Muscle layer of duodenum (tissue), 2 donors: ENCODE results near the gene MAP2K5.

Source experiments
- H3K27ac ChIP-seq: one replicate; pipeline ENCODE4 v1.7.0; 2013; ENCODE audit warnings: mild to moderate bottlenecking, low read length
- H3K27me3 ChIP-seq: one replicate; pipeline ENCODE4 v1.7.0; 2013; ENCODE audit warnings: low read depth, mild to moderate bottlenecking, control low read depth, low read length
- H3K36me3 ChIP-seq, 2 donors: one replicate each; pipeline ENCODE4 v1.7.0; 2013; ENCODE audit warnings: low read length in 2 of 2, control low read depth in 1 of 2, mild to moderate bottlenecking in 1 of 2; ENCODE audit not compliant: insufficient read depth in 2 of 2, control insufficient read depth in 1 of 2
- H3K4me1 ChIP-seq, 2 donors: one replicate each; pipeline ENCODE4 v1.7.0; 2013; ENCODE audit warnings: low read length in 2 of 2, mild to moderate bottlenecking in 2 of 2, control low read depth in 1 of 2, moderate library complexity in 1 of 2; ENCODE audit not compliant: insufficient read depth in 2 of 2, control insufficient read depth in 1 of 2
- H3K4me3 ChIP-seq, 2 donors: one replicate each; pipeline ENCODE4 v1.7.0; 2013; ENCODE audit warnings: low read length in 2 of 2, low read depth in 1 of 2, mild to moderate bottlenecking in 1 of 2
- H3K9me3 ChIP-seq, 2 donors: one replicate each; pipeline ENCODE4 v1.7.0; 2013; ENCODE audit warnings: low read length in 2 of 2, control low read depth in 1 of 2, mild to moderate bottlenecking in 1 of 2; ENCODE audit not compliant: control insufficient read depth in 1 of 2
- donor health status: healthy.

The MAP2K5 gene

GRCh38 chr15:67584157-67584556 is 41.7 kb downstream of the MAP2K5 start:
- no peaks in the 10 kb centered on the region for H3K27me3 ChIP-seq
- no peaks in the 10 kb centered on the region for H3K9me3 ChIP-seq
- peaks cover 15 to 20% of the 10 kb centered on the region in 2 donors for H3K36me3 ChIP-seq
- no peak overlapping the region for H3K4me3 ChIP-seq
- H3K4me1 ChIP-seq: no peaks in the 10 kb centered on the region
- no peak overlapping the region for H3K27ac ChIP-seq

GRCh38 chr15:67585681-67586080 is 43.2 kb downstream of the MAP2K5 start:
- Histone ChIP-seq H3K4me1 (no peaks in the 10 kb centered on the region), H3K36me3 (peaks cover 15 to 22% of the 10 kb centered on the region in 2 donors), H3K27ac (no peak overlapping the region)

GRCh38 chr15:67587331-67587730 is 44.8 kb downstream of the MAP2K5 start:
- peaks cover 15 to 22% of the 10 kb centered on the region in 2 donors for H3K36me3 ChIP-seq
- no peak overlapping the region for H3K27ac ChIP-seq
- H3K9me3 ChIP-seq: no peaks in the 10 kb centered on the region
- H3K4me3 ChIP-seq: no peak overlapping the region
- H3K4me1 ChIP-seq: no peaks in the 10 kb centered on the region
- no peaks in the 10 kb centered on the region for H3K27me3 ChIP-seq

More at GRCh38 chr15:67585681-67586080, 43.2 kb downstream of the MAP2K5 start:
- Histone ChIP-seq H3K9me3 (no peaks in the 10 kb centered on the region), H3K27me3 (no peaks in the 10 kb centered on the region), H3K4me3 (no peak overlapping the region)

- H3K36me3 ChIP-seq: peaks cover 15 to 22% of the 10 kb centered on the region in 2 donors
- H3K27ac ChIP-seq: no peak overlapping the region
- H3K4me3 ChIP-seq: no peak overlapping the region
- H3K4me1 ChIP-seq: no peaks in the 10 kb centered on the region
- H3K9me3 ChIP-seq: no peaks in the 10 kb centered on the region
- H3K27me3 ChIP-seq: no peaks in the 10 kb centered on the region
These were observed 45.3 kb downstream of the MAP2K5 start for GRCh38 chr15:67587754-67588153.

- Histone ChIP-seq H3K27me3 (no peaks in the 10 kb centered on the region), H3K4me3 (no peak overlapping the region), H3K4me1 (no peaks in the 10 kb centered on the region), H3K9me3 (no peaks in the 10 kb centered on the region), H3K27ac (no peak overlapping the region), H3K36me3 (peaks cover 26 to 36% of the 10 kb centered on the region in 2 donors)
These were observed 47.7 kb downstream of the MAP2K5 start for GRCh38 chr15:67590191-67590590.

- Histone ChIP-seq H3K4me3 (no peak overlapping the region), H3K4me1 (no peaks in the 10 kb centered on the region), H3K27ac (no peak overlapping the region), H3K36me3 (peaks cover 21 to 30% of the 10 kb centered on the region in 2 donors), H3K27me3 (no peaks in the 10 kb centered on the region), H3K9me3 (no peaks in the 10 kb centered on the region)
These were observed 49.7 kb downstream of the MAP2K5 start for GRCh38 chr15:67592245-67592644.

GRCh38 chr15:67593562-67593961 is 51.1 kb downstream of the MAP2K5 start:
- no peaks in the 10 kb centered on the region for H3K4me1 ChIP-seq
- H3K4me3 ChIP-seq: no peak overlapping the region
- H3K27ac ChIP-seq: no peak overlapping the region
- no peaks in the 10 kb centered on the region for H3K9me3 ChIP-seq
- no peaks in the 10 kb centered on the region for H3K27me3 ChIP-seq
- peaks cover 11 to 23% of the 10 kb centered on the region in 2 donors for H3K36me3 ChIP-seq

GRCh38 chr15:67594770-67595169 is 52.3 kb downstream of the MAP2K5 start:
- no peaks in the 10 kb centered on the region for H3K27me3 ChIP-seq
- H3K4me3 ChIP-seq: no peak overlapping the region
- H3K4me1 ChIP-seq: no peaks in the 10 kb centered on the region
- peaks cover 11 to 19% of the 10 kb centered on the region in 2 donors for H3K36me3 ChIP-seq
- no peak overlapping the region for H3K27ac ChIP-seq
- no peaks in the 10 kb centered on the region for H3K9me3 ChIP-seq

GRCh38 chr15:67595572-67595971 is 53.1 kb downstream of the MAP2K5 start:
- H3K4me3 ChIP-seq: no peak overlapping the region
- H3K4me1 ChIP-seq: no peaks in the 10 kb centered on the region
- H3K9me3 ChIP-seq: no peaks in the 10 kb centered on the region
- peaks cover 13 to 19% of the 10 kb centered on the region in 2 donors for H3K36me3 ChIP-seq
- no peaks in the 10 kb centered on the region for H3K27me3 ChIP-seq
- H3K27ac ChIP-seq: no peak overlapping the region

- Histone ChIP-seq H3K4me3 (no peak overlapping the region), H3K27ac (no peak overlapping the region), H3K36me3 (peaks cover 4 to 18% of the 10 kb centered on the region in 2 donors), H3K4me1 (no peaks in the 10 kb centered on the region), H3K27me3 (no peaks in the 10 kb centered on the region), H3K9me3 (no peaks in the 10 kb centered on the region)
These were observed 58.6 kb downstream of the MAP2K5 start for GRCh38 chr15:67601073-67601472.

GRCh38 chr15:67603063-67603462 is 60.6 kb downstream of the MAP2K5 start:
- H3K36me3 ChIP-seq: peaks cover 4 to 18% of the 10 kb centered on the region in 2 donors
- no peak overlapping the region for H3K27ac ChIP-seq
- H3K27me3 ChIP-seq: no peaks in the 10 kb centered on the region

GRCh38 chr15:67605871-67606270 is 63.4 kb downstream of the MAP2K5 start:
- Histone ChIP-seq H3K4me1 (no peaks in the 10 kb centered on the region), H3K27ac (no peak overlapping the region), H3K27me3 (no peaks in the 10 kb centered on the region), H3K4me3 (no peak overlapping the region), H3K9me3 (no peaks in the 10 kb centered on the region), H3K36me3 (peaks cover 0 to 13% of the 10 kb centered on the region in 2 donors)

More at GRCh38 chr15:67603063-67603462, 60.6 kb downstream of the MAP2K5 start:
- no peaks in the 10 kb centered on the region for H3K4me1 ChIP-seq
- H3K9me3 ChIP-seq: no peaks in the 10 kb centered on the region
- no peak overlapping the region for H3K4me3 ChIP-seq
